Activated CD8-positive, alpha-beta memory T cell treated with anti-CD3 and anti-CD28 coated beads, Interleukin-2, amount 10 ng/mL, durations not matched to agents 7 days and 5 days (primary cell): ENCODE results near the gene TTC1. TPM values are rescaled to one million over a fixed set of nuclear protein-coding genes. Genes with fewer than 3 reads are reported as not detected.

Experiments used
- ATAC-seq: fragments of 150-1000 bp; cut with Tn5 transposase; one replicate; pipeline ENCODE4 v1.10.0; 2021; ENCODE audit warnings: moderate library complexity
- CTCF ChIA-PET: fragments of 350-600 bp; sonication (Branson Sonifier 250); formaldehyde crosslinking; loops from one replicate; lab custom pipeline; 2021; ENCODE audit warnings: antibody characterized with exemption; lab: Charles Lee
- DNase-seq: peaks from one replicate; pipeline ENCODE4 v3.0.0-alpha.2; 2020
- H3K27ac Mint-ChIP-seq: one replicate; pipeline ENCODE4 v1.8.0; 2021; ENCODE audit warnings: mild to moderate bottlenecking, mixed read lengths
- H3K27me3 Mint-ChIP-seq: one replicate; pipeline ENCODE4 v1.8.0; 2021; ENCODE audit warnings: mixed read lengths
- H3K36me3 Mint-ChIP-seq: one replicate; pipeline ENCODE4 v1.8.0; 2021; ENCODE audit warnings: mild to moderate bottlenecking, mixed read lengths
- H3K4me1 Mint-ChIP-seq: one replicate; pipeline ENCODE4 v1.8.0; 2021; ENCODE audit warnings: mixed read lengths
- H3K4me3 Mint-ChIP-seq: one replicate; pipeline ENCODE4 v1.8.0; 2021; ENCODE audit warnings: mild to moderate bottlenecking, moderate library complexity, mixed read lengths
- H3K9me3 Mint-ChIP-seq: one replicate; pipeline ENCODE4 v1.8.0; 2022; ENCODE audit warnings: low read depth, mixed read lengths
- total RNA-seq, 2 experiments: library from RNA; stranded (reverse); gene quantifications; one replicate each; pipeline ENCODE4 v1.2.3, GENCODE V29; 2021

TTC1 gene
- total RNA-seq, 2 experiments from 2014 or later: 39.3 to 54.5 TPM

GRCh38 chr5:160084144-160084543 lies 75.2 kb downstream of the TTC1 start:
- CTCF ChIA-PET: interaction anchor here (1.1 kb wide), 1 partner anchor 23 kb away, joined by 4 read pairs; no protein-coding TSS in a partner anchor
- H3K27ac Mint-ChIP-seq: no peak overlapping the region
- H3K4me1 Mint-ChIP-seq: no peaks in the 10 kb centered on the region
- H3K4me3 Mint-ChIP-seq: no peak overlapping the region
- ATAC-seq: no peak
- DNase-seq: no peak
- no peaks in the 10 kb centered on the region for H3K36me3 Mint-ChIP-seq
- H3K27me3 Mint-ChIP-seq: no peaks in the 10 kb centered on the region
- H3K9me3 Mint-ChIP-seq: no peaks in the 10 kb centered on the region

- Mint-ChIP-seq H3K9me3 (no peaks in the 10 kb centered on the region), H3K27me3 (no peaks in the 10 kb centered on the region), H3K36me3 (peaks cover 8% of the 10 kb centered on the region), H3K4me1 (peaks cover 4% of the 10 kb centered on the region), H3K27ac (no peak overlapping the region), H3K4me3 (no peak overlapping the region)
- no peak for DNase-seq
- CTCF ChIA-PET: interaction anchor here (0.9 to 1.1 kb wide), 2 partner anchors 18 to 20 kb away, joined by 3 to 4 read pairs; no protein-coding TSS in a partner anchor
- no peak for ATAC-seq
These were observed 78.3 kb downstream of the TTC1 start for GRCh38 chr5:160087199-160087598.

- ATAC-seq (no peak), DNase-seq (no peak)
- Mint-ChIP-seq H3K27ac (no peak overlapping the region), H3K4me1 (peaks cover 20% of the 10 kb centered on the region), H3K9me3 (no peaks in the 10 kb centered on the region), H3K4me3 (no peak overlapping the region), H3K27me3 (no peaks in the 10 kb centered on the region), H3K36me3 (peaks cover 24% of the 10 kb centered on the region)
- CTCF ChIA-PET: no interaction called here
These were observed 79.9 kb downstream of the TTC1 start for GRCh38 chr5:160088805-160089204.

- no peaks in the 10 kb centered on the region for H3K9me3 Mint-ChIP-seq
- peaks cover 27% of the 10 kb centered on the region for H3K4me1 Mint-ChIP-seq
- H3K4me3 Mint-ChIP-seq: no peak overlapping the region
- H3K27ac Mint-ChIP-seq: no peak overlapping the region
- no peak for DNase-seq
- no peaks in the 10 kb centered on the region for H3K27me3 Mint-ChIP-seq
- no peak for ATAC-seq
- CTCF ChIA-PET: no interaction called here
- peaks cover 30% of the 10 kb centered on the region for H3K36me3 Mint-ChIP-seq
These were observed 80.6 kb downstream of the TTC1 start for GRCh38 chr5:160089531-160089930.

- CTCF ChIA-PET: interaction anchor here (1.6 kb wide), 1 partner anchor 10 kb away, joined by 4 read pairs; no protein-coding TSS in a partner anchor
- peaks cover 28% of the 10 kb centered on the region for H3K4me1 Mint-ChIP-seq
- no peak for DNase-seq
- no peaks in the 10 kb centered on the region for H3K27me3 Mint-ChIP-seq
- H3K4me3 Mint-ChIP-seq: no peak overlapping the region
- no peak for ATAC-seq
- H3K27ac Mint-ChIP-seq: no peak overlapping the region
- peaks cover 31% of the 10 kb centered on the region for H3K36me3 Mint-ChIP-seq
- no peaks in the 10 kb centered on the region for H3K9me3 Mint-ChIP-seq
These were observed 81.1 kb downstream of the TTC1 start for GRCh38 chr5:160090059-160090458.

- no peak for ATAC-seq
- Mint-ChIP-seq H3K4me3 (no peak overlapping the region), H3K4me1 (peaks cover 28% of the 10 kb centered on the region), H3K9me3 (no peaks in the 10 kb centered on the region), H3K27ac (no peak overlapping the region), H3K27me3 (no peaks in the 10 kb centered on the region), H3K36me3 (peaks cover 37% of the 10 kb centered on the region)
- no peak for DNase-seq
- CTCF ChIA-PET: interaction anchor here (1.6 kb wide), 2 partner anchors 12 to 70 kb away, joined by 3 to 5 read pairs; no protein-coding TSS in a partner anchor
These were observed 83.6 kb downstream of the TTC1 start for GRCh38 chr5:160092514-160092913.

- DNase-seq (no peak), ATAC-seq (no peak)
- peak overlapping the region; percentile 64 for H3K4me3 Mint-ChIP-seq
- peaks cover 40% of the 10 kb centered on the region for H3K36me3 Mint-ChIP-seq
- H3K9me3 Mint-ChIP-seq: no peaks in the 10 kb centered on the region
- H3K4me1 Mint-ChIP-seq: peaks cover 28% of the 10 kb centered on the region
- CTCF ChIA-PET: interaction anchor here (1.6 kb wide), 2 partner anchors 12 to 71 kb away, joined by 3 to 5 read pairs; no protein-coding TSS in a partner anchor
- peak overlapping the region; percentile 87 for H3K27ac Mint-ChIP-seq
- no peaks in the 10 kb centered on the region for H3K27me3 Mint-ChIP-seq
These were observed 84.2 kb downstream of the TTC1 start for GRCh38 chr5:160092960-160093707.

GRCh38 chr5:160096178-160096577 lies 87.2 kb downstream of the TTC1 start:
- Mint-ChIP-seq H3K9me3 (no peaks in the 10 kb centered on the region), H3K27me3 (no peaks in the 10 kb centered on the region), H3K4me3 (no peak overlapping the region), H3K27ac (no peak overlapping the region), H3K36me3 (peaks cover 39% of the 10 kb centered on the region), H3K4me1 (peaks cover 26% of the 10 kb centered on the region)
- no peak for ATAC-seq
- DNase-seq: no peak
- CTCF ChIA-PET: interaction anchor here (0.7 kb wide), 1 partner anchor 393 kb away, joined by 3 read pairs; no protein-coding TSS in a partner anchor

GRCh38 chr5:160097991-160098390 lies 89.1 kb downstream of the TTC1 start:
- Mint-ChIP-seq H3K9me3 (no peaks in the 10 kb centered on the region), H3K4me3 (no peak overlapping the region), H3K36me3 (peaks cover 30% of the 10 kb centered on the region), H3K4me1 (peaks cover 17% of the 10 kb centered on the region), H3K27me3 (no peaks in the 10 kb centered on the region), H3K27ac (no peak overlapping the region)
- ATAC-seq (no peak), DNase-seq (no peak)
- CTCF ChIA-PET: no interaction called here

GRCh38 chr5:160105686-160106360 lies 96.9 kb downstream of the TTC1 start:
- ATAC-seq: no peak
- H3K36me3 Mint-ChIP-seq: peaks cover 21% of the 10 kb centered on the region
- H3K9me3 Mint-ChIP-seq: no peaks in the 10 kb centered on the region
- H3K4me3 Mint-ChIP-seq: no peak overlapping the region
- no peak for DNase-seq
- H3K27me3 Mint-ChIP-seq: no peaks in the 10 kb centered on the region
- CTCF ChIA-PET: no interaction called here
- H3K4me1 Mint-ChIP-seq: peaks cover 5% of the 10 kb centered on the region
- H3K27ac Mint-ChIP-seq: no peak overlapping the region

- H3K9me3 Mint-ChIP-seq: no peaks in the 10 kb centered on the region
- DNase-seq (no peak), ATAC-seq (no peak)
- H3K4me1 Mint-ChIP-seq: peaks cover 5% of the 10 kb centered on the region
- H3K27me3 Mint-ChIP-seq: no peaks in the 10 kb centered on the region
- CTCF ChIA-PET: interaction anchor here (1.2 to 1.7 kb wide), 2 partner anchors 20 to 86 kb away, joined by 3 to 5 read pairs; no protein-coding TSS in a partner anchor
- H3K27ac Mint-ChIP-seq: no peak overlapping the region
- no peak overlapping the region for H3K4me3 Mint-ChIP-seq
- peaks cover 28% of the 10 kb centered on the region for H3K36me3 Mint-ChIP-seq
These were observed 99.2 kb downstream of the TTC1 start for GRCh38 chr5:160108124-160108523.
